Parathyroid adenoma (tissue), 2 donors: Measurements from ENCODE around the gene RIF1.

Source experiments
- H2AFZ ChIP-seq: fragments of 300-600 bp; sonication (generic); one replicate; pipeline ENCODE4 v1.7.0; 2017; ENCODE audit warnings: antibody characterized with exemption, mild to moderate bottlenecking
- H3K27ac ChIP-seq: fragments of 300-600 bp; sonication (generic); one replicate; pipeline ENCODE4 v1.7.0; 2017
- H3K27me3 ChIP-seq: fragments of 300-600 bp; sonication (generic); one replicate; pipeline ENCODE4 v1.7.0; 2017; ENCODE audit warnings: low read length; ENCODE audit not compliant: control insufficient read depth, insufficient read depth
- H3K36me3 ChIP-seq: fragments of 300-600 bp; sonication (generic); one replicate; pipeline ENCODE4 v1.7.0; 2017; ENCODE audit warnings: low read length; ENCODE audit not compliant: control insufficient read depth, insufficient read depth
- H3K4me1 ChIP-seq: fragments of 300-600 bp; sonication (generic); one replicate; pipeline ENCODE4 v1.7.0; 2017; ENCODE audit warnings: control low read depth
- H3K4me2 ChIP-seq: fragments of 300-600 bp; sonication (generic); one replicate; pipeline ENCODE4 v1.7.0; 2017; ENCODE audit warnings: low read length
- H3K4me3 ChIP-seq: fragments of 300-600 bp; sonication (generic); one replicate; pipeline ENCODE4 v1.7.0; 2017; ENCODE audit warnings: low read depth, low read length
- H3K79me2 ChIP-seq: fragments of 300-600 bp; sonication (generic); one replicate; pipeline ENCODE4 v1.7.0; 2017; ENCODE audit warnings: control low read depth
- H3K9ac ChIP-seq: fragments of 300-600 bp; sonication (generic); one replicate; pipeline ENCODE4 v1.7.0; 2017; ENCODE audit warnings: mild to moderate bottlenecking
- H3K9me3 ChIP-seq: fragments of 300-600 bp; sonication (generic); one replicate; pipeline ENCODE4 v1.7.0; 2017; ENCODE audit warnings: low read length; ENCODE audit not compliant: control insufficient read depth
- TF ChIP-seq, protein P1 (sequence below): fragments of 300-600 bp; sonication (generic); IDR thresholded peaks from one replicate; pipeline ENCODE4 v1.7.0; 2017; ENCODE audit warnings: antibody characterized with exemption, mild to moderate bottlenecking
- donor health status: primary hyperparathyroidism.

The RIF1 gene

DNA sequence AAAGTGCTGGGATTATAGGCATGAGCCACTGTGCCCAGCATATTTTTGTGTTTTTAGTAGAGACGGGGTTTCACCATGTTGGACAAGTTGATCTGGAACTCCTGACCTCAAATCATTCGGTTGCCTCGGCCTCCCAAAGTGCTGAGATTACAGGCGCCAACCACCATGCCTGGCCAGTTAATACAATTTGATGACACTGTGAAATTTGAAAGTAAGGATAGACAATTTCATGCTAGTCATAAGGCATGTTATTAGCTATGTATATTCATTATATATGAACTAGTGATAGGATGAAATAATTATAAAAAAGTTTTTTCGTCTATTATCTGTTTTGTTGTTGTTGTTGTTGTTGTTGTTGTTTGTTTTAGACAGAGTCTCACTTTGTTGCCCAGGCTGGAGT is 8.6 kb upstream of the RIF1 start:
- Histone ChIP-seq H3K4me2 (no peak overlapping the region), H3K9ac (no peak overlapping the region), H3K27me3 (no peaks in the 10 kb centered on the region), H3K27ac (no peak overlapping the region), H2AFZ (no peak overlapping the region), H3K79me2 (no peaks in the 10 kb centered on the region), H3K4me1 (no peaks in the 10 kb centered on the region), H3K36me3 (peaks cover 3% of the 10 kb centered on the region), H3K4me3 (no peak overlapping the region), H3K9me3 (no peaks in the 10 kb centered on the region)
- TF ChIP-seq, protein P1, sequence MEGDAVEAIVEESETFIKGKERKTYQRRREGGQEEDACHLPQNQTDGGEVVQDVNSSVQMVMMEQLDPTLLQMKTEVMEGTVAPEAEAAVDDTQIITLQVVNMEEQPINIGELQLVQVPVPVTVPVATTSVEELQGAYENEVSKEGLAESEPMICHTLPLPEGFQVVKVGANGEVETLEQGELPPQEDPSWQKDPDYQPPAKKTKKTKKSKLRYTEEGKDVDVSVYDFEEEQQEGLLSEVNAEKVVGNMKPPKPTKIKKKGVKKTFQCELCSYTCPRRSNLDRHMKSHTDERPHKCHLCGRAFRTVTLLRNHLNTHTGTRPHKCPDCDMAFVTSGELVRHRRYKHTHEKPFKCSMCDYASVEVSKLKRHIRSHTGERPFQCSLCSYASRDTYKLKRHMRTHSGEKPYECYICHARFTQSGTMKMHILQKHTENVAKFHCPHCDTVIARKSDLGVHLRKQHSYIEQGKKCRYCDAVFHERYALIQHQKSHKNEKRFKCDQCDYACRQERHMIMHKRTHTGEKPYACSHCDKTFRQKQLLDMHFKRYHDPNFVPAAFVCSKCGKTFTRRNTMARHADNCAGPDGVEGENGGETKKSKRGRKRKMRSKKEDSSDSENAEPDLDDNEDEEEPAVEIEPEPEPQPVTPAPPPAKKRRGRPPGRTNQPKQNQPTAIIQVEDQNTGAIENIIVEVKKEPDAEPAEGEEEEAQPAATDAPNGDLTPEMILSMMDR = no peak

DNA sequence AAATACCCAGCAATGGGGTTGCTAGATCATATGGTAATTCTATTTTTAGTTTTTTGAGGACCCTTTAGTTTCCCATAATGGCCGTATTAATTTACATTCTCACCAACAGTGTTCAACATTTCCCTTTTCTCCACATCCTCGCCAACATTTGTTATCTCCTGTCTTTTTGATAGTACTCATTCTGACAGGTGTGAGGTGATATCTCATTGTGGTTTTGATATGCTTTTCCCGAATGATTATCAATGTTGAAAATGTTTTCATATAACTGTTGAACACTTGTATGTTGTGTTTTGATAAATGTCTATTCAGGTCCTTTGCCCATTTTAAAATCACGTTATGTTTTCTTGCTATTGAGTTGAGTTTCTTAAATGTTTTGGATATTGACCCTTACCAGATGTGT is 5.8 kb upstream of the RIF1 start:
- Histone ChIP-seq H3K9ac (no peak overlapping the region), H3K9me3 (no peaks in the 10 kb centered on the region), H3K36me3 (peaks cover 3% of the 10 kb centered on the region), H3K79me2 (no peaks in the 10 kb centered on the region), H3K4me2 (no peak overlapping the region), H3K27ac (no peak overlapping the region), H3K27me3 (no peaks in the 10 kb centered on the region), H3K4me1 (no peaks in the 10 kb centered on the region), H2AFZ (no peak overlapping the region), H3K4me3 (no peak overlapping the region)
- TF ChIP-seq, protein P1 = no peak

GRCh38 chr2:151405376-151405775 is 4.3 kb upstream of the RIF1 start:
- no peak overlapping the region for H3K4me2 ChIP-seq
- H3K9me3 ChIP-seq = no peaks in the 10 kb centered on the region
- peaks cover 3% of the 10 kb centered on the region for H3K36me3 ChIP-seq
- H3K4me3 ChIP-seq = no peak overlapping the region
- H3K9ac ChIP-seq = no peak overlapping the region
- H3K27me3 ChIP-seq = no peaks in the 10 kb centered on the region
- peaks cover 4% of the 10 kb centered on the region for H3K4me1 ChIP-seq
- TF ChIP-seq, protein P1 = no peak
- H3K79me2 ChIP-seq = peaks cover 2% of the 10 kb centered on the region
- no peak overlapping the region for H3K27ac ChIP-seq
- no peak overlapping the region for H2AFZ ChIP-seq

- no peak overlapping the region for H3K4me3 ChIP-seq
- H3K4me1 ChIP-seq = peaks cover 4% of the 10 kb centered on the region
- H3K27ac ChIP-seq = no peak overlapping the region
- H3K9ac ChIP-seq = no peak overlapping the region
- H3K4me2 ChIP-seq = no peak overlapping the region
- H3K27me3 ChIP-seq = no peaks in the 10 kb centered on the region
- no peak overlapping the region for H2AFZ ChIP-seq
- TF ChIP-seq, protein P1 = no peak
- no peaks in the 10 kb centered on the region for H3K9me3 ChIP-seq
- H3K36me3 ChIP-seq = peaks cover 3% of the 10 kb centered on the region
- H3K79me2 ChIP-seq = peaks cover 15% of the 10 kb centered on the region
These were observed 2.4 kb upstream of the RIF1 start for GRCh38 chr2:151407281-151407680.

DNA sequence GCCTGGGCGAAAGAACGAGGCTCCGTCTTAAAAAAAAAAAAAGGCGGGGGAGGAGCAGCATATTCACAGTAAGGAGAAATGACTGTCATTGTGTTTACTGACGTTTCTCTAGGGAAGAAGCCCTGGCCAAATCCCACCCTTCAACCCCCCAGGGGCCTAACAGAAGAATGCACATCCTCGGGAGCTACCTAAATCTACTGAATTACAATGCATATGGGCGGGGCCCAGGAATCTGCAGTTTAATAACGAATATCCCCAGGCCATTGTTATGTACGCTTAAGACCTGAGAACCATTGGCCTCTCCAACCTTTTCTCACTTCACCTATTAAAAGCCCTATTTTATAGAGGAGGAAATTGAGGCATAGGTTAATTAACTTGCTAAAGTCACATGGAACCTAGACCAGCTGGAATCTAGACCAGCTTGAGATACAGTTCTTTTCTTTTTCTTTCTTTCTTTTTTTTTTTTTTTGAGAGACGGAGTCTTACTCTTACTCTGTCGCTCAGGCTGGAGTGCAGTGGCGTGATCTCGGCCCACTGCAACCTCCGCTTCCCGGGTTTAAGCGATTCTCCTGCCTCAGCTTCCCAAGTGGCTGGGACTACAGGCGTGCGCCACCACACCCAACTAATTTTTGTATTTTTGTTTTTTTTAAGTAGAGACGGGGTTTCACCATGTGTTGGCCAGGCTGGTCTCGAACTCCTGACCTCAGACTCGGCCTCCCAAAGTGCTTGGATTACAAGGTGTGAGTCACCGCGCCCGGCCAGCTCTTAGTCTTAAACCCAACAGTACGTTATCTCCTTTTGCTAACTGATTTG is 708 bp upstream of the RIF1 start:
- no peaks in the 10 kb centered on the region for H3K27me3 ChIP-seq
- H3K79me2 ChIP-seq = peaks cover 24% of the 10 kb centered on the region
- TF ChIP-seq, protein P1 = no peak
- peak overlapping the region; percentile 64 for H3K4me2 ChIP-seq
- H3K27ac ChIP-seq = peak overlapping the region; percentile 81
- H2AFZ ChIP-seq = peak overlapping the region; percentile 90
- H3K9me3 ChIP-seq = no peaks in the 10 kb centered on the region
- H3K4me3 ChIP-seq = peak overlapping the region; percentile 89
- H3K4me1 ChIP-seq = peaks cover 4% of the 10 kb centered on the region
- peaks cover 2% of the 10 kb centered on the region for H3K36me3 ChIP-seq
- H3K9ac ChIP-seq = no peak overlapping the region
